ENCODE measurements around the gene SORCS3.

SORCS3 gene

GRCh38 chr10:105171945-105172344 is 530.9 kb downstream of the SORCS3 start:
- TF ChIP-seq EZH2phosphoT487 (IDR thresholded peaks at IDR 0.05; ENCODE audit: borderline replicate concordance, low read length) = no peak
- no peak for TF ChIP-seq CTCF (IDR thresholded peaks at IDR 0.05; ENCODE audit: low read depth, low read length, poor library complexity, severe bottlenecking)
- no peaks in the 10 kb centered on the region for H4K20me1 ChIP-seq (ENCODE audit: control insufficient read depth, insufficient read depth, low read depth, low read length)
- no peaks in the 10 kb centered on the region for H3F3A ChIP-seq (ENCODE audit: control insufficient read depth, insufficient read depth)
- no peaks in the 10 kb centered on the region for H3K9me3 ChIP-seq (ENCODE audit: control insufficient read depth, insufficient read depth, low read length)
- H3K36me3 ChIP-seq (ENCODE audit: control insufficient read depth, low read length) = no peaks in the 10 kb centered on the region
- no peak overlapping the region for H3K27ac ChIP-seq (ENCODE audit: low read depth, low read length)
- H3K4me2 ChIP-seq (ENCODE audit: low read length) = no peak overlapping the region
- H3K4me1 ChIP-seq (ENCODE audit: control insufficient read depth, low read length) = no peaks in the 10 kb centered on the region
- H3K79me2 ChIP-seq (ENCODE audit: control insufficient read depth, low read length) = no peaks in the 10 kb centered on the region
- no peak overlapping the region for H3K4me3 ChIP-seq (ENCODE audit: low read length)
- no peaks in the 10 kb centered on the region for H3K27me3 ChIP-seq (ENCODE audit: control insufficient read depth, low read length)
- no peaks in the 10 kb centered on the region for H3K9me2 ChIP-seq (replicated peaks; ENCODE audit: control insufficient read depth, low read length)

- Histone ChIP-seq H3K36me3 (ENCODE audit: control insufficient read depth, low read length) (no peaks in the 10 kb centered on the region), H3K79me2 (ENCODE audit: control insufficient read depth, low read length) (no peaks in the 10 kb centered on the region), H3K4me3 (ENCODE audit: low read length) (no peak overlapping the region), H3K9me3 (ENCODE audit: control insufficient read depth, insufficient read depth, low read length) (no peaks in the 10 kb centered on the region), H4K20me1 (ENCODE audit: control insufficient read depth, insufficient read depth, low read depth, low read length) (no peaks in the 10 kb centered on the region), H3K27ac (ENCODE audit: low read depth, low read length) (no peak overlapping the region), H3K27me3 (ENCODE audit: control insufficient read depth, low read length) (no peaks in the 10 kb centered on the region), H3K9me2 (replicated peaks; ENCODE audit: control insufficient read depth, low read length) (no peaks in the 10 kb centered on the region), H3K4me1 (ENCODE audit: control insufficient read depth, low read length) (no peaks in the 10 kb centered on the region), H3K4me2 (ENCODE audit: low read length) (no peak overlapping the region), H3F3A (ENCODE audit: control insufficient read depth, insufficient read depth) (no peaks in the 10 kb centered on the region)
- TF ChIP-seq CTCF (IDR thresholded peaks at IDR 0.05; ENCODE audit: low read depth, low read length, poor library complexity, severe bottlenecking) (no peak), EZH2phosphoT487 (IDR thresholded peaks at IDR 0.05; ENCODE audit: borderline replicate concordance, low read length) (no peak)
These were observed 540.5 kb downstream of the SORCS3 start for GRCh38 chr10:105181626-105182025.

GRCh38 chr10:105183536-105183935 is 542.4 kb downstream of the SORCS3 start:
- Histone ChIP-seq H3K27ac (ENCODE audit: low read depth, low read length) (no peak overlapping the region), H3K4me3 (ENCODE audit: low read length) (no peak overlapping the region), H3K27me3 (ENCODE audit: control insufficient read depth, low read length) (no peaks in the 10 kb centered on the region), H3F3A (ENCODE audit: control insufficient read depth, insufficient read depth) (no peaks in the 10 kb centered on the region), H3K36me3 (ENCODE audit: control insufficient read depth, low read length) (no peaks in the 10 kb centered on the region), H4K20me1 (ENCODE audit: control insufficient read depth, insufficient read depth, low read depth, low read length) (no peaks in the 10 kb centered on the region), H3K9me2 (replicated peaks; ENCODE audit: control insufficient read depth, low read length) (no peaks in the 10 kb centered on the region), H3K4me2 (ENCODE audit: low read length) (no peak overlapping the region), H3K79me2 (ENCODE audit: control insufficient read depth, low read length) (no peaks in the 10 kb centered on the region), H3K4me1 (ENCODE audit: control insufficient read depth, low read length) (no peaks in the 10 kb centered on the region), H3K9me3 (ENCODE audit: control insufficient read depth, insufficient read depth, low read length) (no peaks in the 10 kb centered on the region)
- TF ChIP-seq EZH2phosphoT487 (IDR thresholded peaks at IDR 0.05; ENCODE audit: borderline replicate concordance, low read length) (no peak), CTCF (IDR thresholded peaks at IDR 0.05; ENCODE audit: low read depth, low read length, poor library complexity, severe bottlenecking) (no peak)

- H3K4me3 ChIP-seq (ENCODE audit: low read length) = no peak overlapping the region
- no peaks in the 10 kb centered on the region for H3K9me3 ChIP-seq (ENCODE audit: control insufficient read depth, insufficient read depth, low read length)
- H3F3A ChIP-seq (ENCODE audit: control insufficient read depth, insufficient read depth) = no peaks in the 10 kb centered on the region
- no peaks in the 10 kb centered on the region for H3K79me2 ChIP-seq (ENCODE audit: control insufficient read depth, low read length)
- H3K27me3 ChIP-seq (ENCODE audit: control insufficient read depth, low read length) = no peaks in the 10 kb centered on the region
- no peaks in the 10 kb centered on the region for H3K36me3 ChIP-seq (ENCODE audit: control insufficient read depth, low read length)
- H3K4me1 ChIP-seq (ENCODE audit: control insufficient read depth, low read length) = no peaks in the 10 kb centered on the region
- H3K4me2 ChIP-seq (ENCODE audit: low read length) = no peak overlapping the region
- no peak overlapping the region for H3K27ac ChIP-seq (ENCODE audit: low read depth, low read length)
- no peaks in the 10 kb centered on the region for H4K20me1 ChIP-seq (ENCODE audit: control insufficient read depth, insufficient read depth, low read depth, low read length)
- no peaks in the 10 kb centered on the region for H3K9me2 ChIP-seq (replicated peaks; ENCODE audit: control insufficient read depth, low read length)
- TF ChIP-seq EZH2phosphoT487 (IDR thresholded peaks at IDR 0.05; ENCODE audit: borderline replicate concordance, low read length) (no peak), CTCF (IDR thresholded peaks at IDR 0.05; ENCODE audit: low read depth, low read length, poor library complexity, severe bottlenecking) (no peak)
These were observed 544.1 kb downstream of the SORCS3 start for GRCh38 chr10:105185161-105185560.
